Fibroblast of the aortic adventitia (primary cell): ENCODE data around the gene DACT1. TPM values are rescaled to one million over a fixed set of nuclear protein-coding genes. Genes with fewer than 3 reads are reported as not detected.
A peak's percentile ranks its signal among the peaks of the same experiment; 100 is the strongest.

Experiments used
- DNase-seq: peaks from one replicate; pipeline ENCODE4 v3.0.0-alpha.2; 2010; ENCODE audit warnings: low read depth
- H3K4me3 ChIP-seq: 2 replicates; pipeline ENCODE4 v1.5.1; 2011; ENCODE audit warnings: low read depth, mild to moderate bottlenecking, control low read depth, low read length, moderate library complexity
- CTCF ChIP-seq: IDR thresholded peaks from 2 replicates; pipeline ENCODE4 v1.5.1; 2011; ENCODE audit warnings: mild to moderate bottlenecking, low read length, control low read depth, inconsistent platforms; ENCODE audit not compliant: insufficient read depth
- total RNA-seq: library from RNA; depleted of rRNA; stranded (reverse); fragments of >200 nt; gene quantifications from 2 replicates; pipeline ENCODE4 v1.2.3, GENCODE V29; 2012; ENCODE audit warnings: low replicate concordance

The DACT1 gene
- total RNA-seq, 1 donor, result 13.6 TPM

- DNase-seq, result peak; percentile 46
- TF ChIP-seq CTCF, result no peak
Measured at GRCh38 chr14:58626431-58626831, 11.3 kb upstream of the DACT1 start.

GRCh38 chr14:58628406-58628805 lies 9.4 kb upstream of the DACT1 start:
- no peak overlapping the region for H3K4me3 ChIP-seq
- DNase-seq, result no peak
- no peak for TF ChIP-seq CTCF

More at GRCh38 chr14:58626431-58626831, 11.3 kb upstream of the DACT1 start:
- H3K4me3 ChIP-seq, result no peak overlapping the region

GRCh38 chr14:58629281-58629680 lies 8.5 kb upstream of the DACT1 start:
- DNase-seq, result no peak
- no peak for TF ChIP-seq CTCF
- H3K4me3 ChIP-seq, result no peak overlapping the region

- DNase-seq, result no peak
- no peak overlapping the region for H3K4me3 ChIP-seq
- TF ChIP-seq CTCF, result no peak
Measured at GRCh38 chr14:58631732-58632131, 6.0 kb upstream of the DACT1 start.

GRCh38 chr14:58633831-58634230 lies 3.9 kb upstream of the DACT1 start:
- no peak for DNase-seq
- no peak for TF ChIP-seq CTCF
- no peak overlapping the region for H3K4me3 ChIP-seq

GRCh38 chr14:58634406-58635090 lies 3.2 kb upstream of the DACT1 start:
- no peak overlapping the region for H3K4me3 ChIP-seq
- TF ChIP-seq CTCF, result no peak
- DNase-seq, result no peak

- DNase-seq, result no peak
- TF ChIP-seq CTCF, result no peak
- no peak overlapping the region for H3K4me3 ChIP-seq
Measured at GRCh38 chr14:58635091-58635830, 2.5 kb upstream of the DACT1 start.
